ENCODE results near the gene SV2C. TPM values are rescaled to one million over a fixed set of nuclear protein-coding genes. Genes with fewer than 3 reads are reported as not detected.
A peak's percentile ranks its signal among the peaks of the same experiment; 100 is the strongest.

SV2C gene
- total and polyA plus RNA-seq, 4 donors, result 0.01 to 0.40 (median 0.37) TPM; not detected in 1

DNA sequence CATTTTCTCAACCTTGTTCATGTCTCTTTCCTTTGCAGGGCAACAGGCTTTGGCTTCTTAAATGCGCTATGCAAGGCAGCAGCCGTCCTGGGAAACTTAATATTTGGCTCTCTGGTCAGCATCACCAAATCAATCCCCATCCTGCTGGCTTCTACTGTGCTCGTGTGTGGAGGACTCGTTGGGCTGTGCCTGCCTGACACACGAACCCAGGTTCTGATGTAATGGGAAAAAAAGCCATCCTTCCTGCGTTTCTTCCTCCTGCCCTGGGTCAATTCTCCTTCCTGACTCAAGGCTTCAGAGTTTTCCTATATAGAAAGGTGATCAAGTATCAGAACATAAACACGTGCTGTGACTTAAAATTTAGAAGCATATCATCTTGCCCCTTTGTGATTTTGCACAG, 242.1 kb downstream of the SV2C start:
- Histone ChIP-seq H3K4me1 (ENCODE audit: control insufficient read depth in 5 of 5, insufficient read depth in 5 of 5, low read length in 5 of 5) (peaks cover 2 to 23% (median 11%) of the 10 kb centered on the region in 5 donors), H3K9ac (ENCODE audit: insufficient read depth in 1 of 2, low read length in 2 of 2) (no peak overlapping the region), H3K4me3 (no peak overlapping the region), H3K36me3 (ENCODE audit: control insufficient read depth in 4 of 4, insufficient read depth in 4 of 4, low read length in 4 of 4) (no peaks in the 10 kb centered on the region), H3K9me3 (ENCODE audit: control insufficient read depth in 4 of 4, insufficient read depth in 3 of 4, low read length in 3 of 4) (no peaks in the 10 kb centered on the region), H3K27ac (ENCODE audit: low read depth in 1 of 2, low read length in 1 of 2) (no peak overlapping the region), H3K27me3 (ENCODE audit: control insufficient read depth in 3 of 3, insufficient read depth in 3 of 3, low read length in 2 of 3) (no peaks in the 10 kb centered on the region)
- DNase-seq (peak in 2 of 3 donors; percentile 22 to 48), ATAC-seq (ENCODE audit: insufficient read depth, low FRiP score) (no peak)
- TF ChIP-seq, protein P1, sequence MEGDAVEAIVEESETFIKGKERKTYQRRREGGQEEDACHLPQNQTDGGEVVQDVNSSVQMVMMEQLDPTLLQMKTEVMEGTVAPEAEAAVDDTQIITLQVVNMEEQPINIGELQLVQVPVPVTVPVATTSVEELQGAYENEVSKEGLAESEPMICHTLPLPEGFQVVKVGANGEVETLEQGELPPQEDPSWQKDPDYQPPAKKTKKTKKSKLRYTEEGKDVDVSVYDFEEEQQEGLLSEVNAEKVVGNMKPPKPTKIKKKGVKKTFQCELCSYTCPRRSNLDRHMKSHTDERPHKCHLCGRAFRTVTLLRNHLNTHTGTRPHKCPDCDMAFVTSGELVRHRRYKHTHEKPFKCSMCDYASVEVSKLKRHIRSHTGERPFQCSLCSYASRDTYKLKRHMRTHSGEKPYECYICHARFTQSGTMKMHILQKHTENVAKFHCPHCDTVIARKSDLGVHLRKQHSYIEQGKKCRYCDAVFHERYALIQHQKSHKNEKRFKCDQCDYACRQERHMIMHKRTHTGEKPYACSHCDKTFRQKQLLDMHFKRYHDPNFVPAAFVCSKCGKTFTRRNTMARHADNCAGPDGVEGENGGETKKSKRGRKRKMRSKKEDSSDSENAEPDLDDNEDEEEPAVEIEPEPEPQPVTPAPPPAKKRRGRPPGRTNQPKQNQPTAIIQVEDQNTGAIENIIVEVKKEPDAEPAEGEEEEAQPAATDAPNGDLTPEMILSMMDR (IDR thresholded peaks at IDR 0.05; ENCODE audit: control extremely low read depth, extremely low read depth), result no peak
- 40 to 42% methylated on average over 7 of the region's 7 CpGs for WGBS, 2 donors

DNA sequence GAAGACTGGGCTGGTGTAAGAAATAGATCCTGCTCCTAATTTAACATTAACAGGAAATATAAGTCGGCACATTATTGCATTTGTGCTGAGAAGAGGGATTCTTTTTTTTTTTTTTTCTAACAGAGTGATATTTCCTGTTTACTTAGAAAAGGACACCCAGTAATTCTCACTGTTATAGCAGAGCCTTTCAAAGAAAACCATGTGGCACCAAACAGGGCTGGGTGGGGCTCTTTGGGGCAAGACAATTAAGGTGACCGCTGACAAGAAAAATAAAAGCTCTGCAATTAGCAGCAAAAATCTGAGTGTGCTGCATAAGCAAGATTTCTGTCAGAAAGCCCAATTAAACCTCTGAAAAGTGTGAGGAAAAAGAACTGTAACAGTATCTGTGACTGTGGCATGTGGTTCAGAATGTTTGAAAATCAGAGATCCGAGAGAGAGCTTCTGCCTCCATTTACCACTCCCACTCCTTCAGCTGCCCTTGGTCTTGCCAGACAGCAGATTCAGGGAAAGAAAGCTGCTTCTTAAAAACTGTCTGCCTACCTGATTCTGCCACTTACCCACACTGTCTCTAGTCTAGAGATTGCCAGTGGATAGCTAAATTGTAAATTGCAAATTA, 242.8 kb downstream of the SV2C start:
- Histone ChIP-seq H3K27ac (ENCODE audit: low read depth in 1 of 2, low read length in 1 of 2) (no peak overlapping the region), H3K27me3 (ENCODE audit: control insufficient read depth in 3 of 3, insufficient read depth in 3 of 3, low read length in 2 of 3) (no peaks in the 10 kb centered on the region), H3K9ac (ENCODE audit: insufficient read depth in 1 of 2, low read length in 2 of 2) (no peak overlapping the region), H3K36me3 (ENCODE audit: control insufficient read depth in 4 of 4, insufficient read depth in 4 of 4, low read length in 4 of 4) (no peaks in the 10 kb centered on the region), H3K4me1 (ENCODE audit: control insufficient read depth in 5 of 5, insufficient read depth in 5 of 5, low read length in 5 of 5) (peaks cover 2 to 23% (median 11%) of the 10 kb centered on the region in 5 donors), H3K4me3 (no peak overlapping the region), H3K9me3 (ENCODE audit: control insufficient read depth in 4 of 4, insufficient read depth in 3 of 4, low read length in 3 of 4) (no peaks in the 10 kb centered on the region)
- TF ChIP-seq, protein P1 (IDR thresholded peaks at IDR 0.05; ENCODE audit: control extremely low read depth, extremely low read depth), result no peak
- WGBS, 2 donors, result 45 to 53% methylated on average over 3 of the region's 3 CpGs
- no peak for ATAC-seq (ENCODE audit: insufficient read depth, low FRiP score)
- DNase-seq, result peak in 2 of 3 donors; percentile 32 to 51

DNA sequence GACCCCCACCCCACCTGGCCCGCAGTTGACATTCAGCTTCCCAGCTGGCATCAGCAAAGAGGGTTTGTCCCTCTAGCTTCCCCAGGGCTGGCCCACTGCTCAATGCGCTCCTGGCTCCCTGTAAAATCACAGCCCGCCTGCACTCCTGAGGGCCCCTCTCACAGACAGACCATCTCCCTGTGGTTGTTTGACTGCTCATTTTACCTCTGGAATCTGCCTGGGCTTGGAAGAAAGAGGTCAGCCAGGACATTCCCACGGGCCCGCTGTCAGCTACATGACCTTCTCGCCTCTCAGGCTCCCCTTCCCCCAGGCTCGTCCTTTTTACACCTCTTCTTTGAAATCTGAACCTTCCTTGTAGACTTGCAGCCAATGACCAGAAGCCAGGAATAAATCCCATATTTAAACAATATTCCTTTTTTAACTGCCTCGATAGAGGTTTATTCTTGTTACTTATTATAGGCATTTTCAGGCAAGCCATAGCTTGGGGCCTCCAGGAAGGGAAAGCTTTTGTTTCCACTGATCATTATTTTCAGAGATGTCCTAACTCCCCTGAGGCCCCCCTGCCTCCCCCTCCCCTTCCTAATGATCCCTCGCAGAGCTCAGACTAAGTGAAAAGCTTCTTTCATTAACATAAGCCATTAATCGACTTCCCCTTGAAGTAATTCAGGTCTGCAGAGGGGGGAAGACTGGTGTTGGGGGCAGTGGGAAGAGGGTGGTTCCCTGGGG, 243.6 kb downstream of the SV2C start:
- H3K27me3 ChIP-seq (ENCODE audit: control insufficient read depth in 3 of 3, insufficient read depth in 3 of 3, low read length in 2 of 3), result no peaks in the 10 kb centered on the region
- ATAC-seq (ENCODE audit: insufficient read depth, low FRiP score) (no peak), DNase-seq (peak in 2 of 3 donors; percentile 36 to 47)
- 62% methylated on average over 10 of the region's 10 CpGs for WGBS, 2 donors
- no peaks in the 10 kb centered on the region for H3K9me3 ChIP-seq (ENCODE audit: control insufficient read depth in 4 of 4, insufficient read depth in 3 of 4, low read length in 3 of 4)
- H3K4me3 ChIP-seq, result no peak overlapping the region
- H3K36me3 ChIP-seq (ENCODE audit: control insufficient read depth in 4 of 4, insufficient read depth in 4 of 4, low read length in 4 of 4), result no peaks in the 10 kb centered on the region
- no peak overlapping the region for H3K9ac ChIP-seq (ENCODE audit: insufficient read depth in 1 of 2, low read length in 2 of 2)
- H3K27ac ChIP-seq (ENCODE audit: low read depth in 1 of 2, low read length in 1 of 2), result no peak overlapping the region
- peaks cover 2 to 23% (median 11%) of the 10 kb centered on the region in 5 donors for H3K4me1 ChIP-seq (ENCODE audit: control insufficient read depth in 5 of 5, insufficient read depth in 5 of 5, low read length in 5 of 5)
- TF ChIP-seq, protein P1 (IDR thresholded peaks at IDR 0.05; ENCODE audit: control extremely low read depth, extremely low read depth), result no peak
